HG02938 (cell line): Measurements from ENCODE around the gene KLHL12.

Experiments used
- ATAC-seq: cut with Tn5 transposase; IDR thresholded peaks from one replicate; pipeline ENCODE4 v1.9.1; 2021; ENCODE audit warnings: mild to moderate bottlenecking, moderate library complexity; ENCODE audit not compliant: unreplicated experiment

The KLHL12 gene

DNA sequence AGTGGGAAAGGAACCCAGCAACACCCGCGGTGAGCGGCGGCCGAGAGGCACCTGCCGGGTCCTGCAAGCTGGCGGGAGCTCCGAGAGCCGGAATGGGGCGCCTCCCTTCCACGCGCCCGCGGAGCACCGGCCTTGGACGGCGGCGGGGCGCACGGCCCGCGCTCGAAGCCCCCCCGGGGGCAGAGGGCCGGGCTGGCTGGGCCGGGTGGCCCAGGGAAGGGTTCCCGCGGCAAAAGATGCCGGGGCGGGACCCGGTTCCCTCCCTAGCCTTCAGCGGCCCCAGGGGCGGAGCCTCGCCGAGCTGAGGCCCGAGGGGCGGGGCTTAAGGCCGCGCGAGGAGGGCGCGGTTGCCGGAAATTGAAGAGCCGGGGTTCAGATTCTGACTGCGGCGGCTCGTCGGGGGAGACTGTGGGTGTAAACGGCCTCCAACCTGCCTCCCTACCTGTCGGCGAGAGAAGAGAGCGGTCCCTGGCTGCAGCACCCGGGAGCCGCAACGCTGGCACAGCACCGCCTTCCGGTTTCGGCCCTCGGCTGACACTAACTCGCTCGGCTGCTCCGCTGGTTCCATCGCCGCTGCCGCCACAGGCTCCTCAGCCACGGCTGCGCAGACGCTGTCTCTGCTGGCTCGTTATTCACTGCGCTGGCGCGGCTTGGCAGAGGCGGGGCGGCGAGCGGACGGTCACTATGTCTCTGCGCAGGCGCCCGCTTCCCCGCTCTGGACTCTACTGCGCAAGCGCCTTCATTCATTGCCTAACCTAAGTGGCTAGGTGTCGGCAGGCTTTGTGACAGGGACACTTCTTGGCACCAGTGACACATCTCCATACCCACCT is 38.3 kb downstream of the KLHL12 start, which contains the start of gene RABIF:
Gene RABIF (minus strand): TSS at position 619 of the 830 bp plus-strand sequence. CDS start 51 bp downstream, at position 568.
- ATAC-seq = peak; percentile 83

DNA sequence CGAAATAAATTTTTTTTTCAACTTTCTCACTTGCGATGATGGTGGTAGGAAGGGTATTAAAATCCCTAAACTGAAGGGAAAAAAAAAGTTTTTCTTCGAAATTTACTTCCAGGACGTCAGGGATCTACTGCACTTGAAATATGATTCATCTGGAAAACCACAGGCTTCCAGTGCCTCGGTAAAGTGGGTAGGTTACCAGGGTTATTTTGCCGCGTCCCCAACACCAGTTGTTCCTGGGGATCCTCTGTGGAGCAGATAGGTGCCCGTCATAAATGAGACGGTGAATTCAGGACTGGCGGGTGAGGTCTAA is 38.9 kb downstream of the KLHL12 start:
- no peak for ATAC-seq

DNA sequence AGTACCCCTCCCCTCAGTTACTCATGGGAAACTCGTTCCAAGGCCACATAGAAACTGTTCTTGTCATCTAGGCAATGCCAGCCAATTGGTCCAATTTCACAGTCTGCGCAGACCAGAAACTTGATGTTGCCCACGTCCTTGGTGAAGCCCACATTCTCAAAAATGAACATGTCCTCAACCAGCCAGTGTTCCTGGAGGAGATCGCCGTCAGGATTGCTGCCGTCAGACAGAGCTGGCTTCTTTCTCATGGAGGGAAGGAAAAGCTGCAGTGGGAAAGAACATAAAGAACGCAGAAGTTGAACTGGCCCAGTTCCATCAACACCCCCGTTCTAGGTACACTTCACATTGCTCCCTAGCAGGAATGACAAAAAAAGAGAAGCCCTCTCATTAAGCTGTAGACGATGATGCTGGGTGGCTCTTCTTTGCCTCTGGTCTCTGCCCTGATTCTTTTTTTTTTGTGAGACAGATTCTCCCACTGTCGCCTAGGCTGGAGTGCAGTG is 46.0 kb downstream of the KLHL12 start:
- no peak for ATAC-seq

DNA sequence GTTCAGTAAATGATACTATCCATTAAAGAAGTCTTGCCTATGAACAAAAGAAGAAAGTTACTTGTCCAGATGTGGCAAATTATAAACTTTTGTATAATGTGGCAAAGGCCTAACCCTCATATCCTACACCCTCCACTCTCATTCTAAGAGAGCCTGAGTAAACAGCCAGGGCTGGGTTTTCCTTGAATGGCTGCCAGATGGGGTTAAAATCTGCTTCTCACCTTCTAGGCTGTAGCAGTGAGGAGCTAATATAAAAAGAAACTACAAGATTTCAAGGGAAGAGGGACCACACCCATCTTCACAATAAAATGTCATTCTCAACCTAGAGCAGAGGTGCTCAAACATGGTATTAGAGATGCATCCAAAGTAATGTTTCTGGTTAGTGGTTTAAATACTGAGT is 47.0 kb downstream of the KLHL12 start:
- no peak for ATAC-seq

DNA sequence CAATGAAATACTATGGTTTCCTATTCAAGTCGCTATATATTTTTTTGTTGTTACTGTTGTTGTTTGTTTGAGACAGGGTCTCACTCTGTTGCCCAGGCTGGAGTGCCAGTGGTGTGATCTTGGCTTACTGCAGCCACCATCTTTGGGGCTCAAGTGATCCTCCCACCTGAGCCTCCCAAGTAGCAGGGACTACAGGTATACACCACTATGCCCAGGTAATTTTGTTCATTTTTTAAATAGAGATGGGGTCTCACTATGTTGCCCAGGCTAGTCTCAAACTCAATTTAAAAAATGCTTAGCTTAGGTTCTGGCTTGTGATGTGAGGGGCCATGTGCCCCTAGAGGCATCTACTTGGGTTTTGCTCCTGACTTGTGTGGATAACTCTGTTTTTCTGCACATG is 47.9 kb downstream of the KLHL12 start:
- ATAC-seq = no peak

DNA sequence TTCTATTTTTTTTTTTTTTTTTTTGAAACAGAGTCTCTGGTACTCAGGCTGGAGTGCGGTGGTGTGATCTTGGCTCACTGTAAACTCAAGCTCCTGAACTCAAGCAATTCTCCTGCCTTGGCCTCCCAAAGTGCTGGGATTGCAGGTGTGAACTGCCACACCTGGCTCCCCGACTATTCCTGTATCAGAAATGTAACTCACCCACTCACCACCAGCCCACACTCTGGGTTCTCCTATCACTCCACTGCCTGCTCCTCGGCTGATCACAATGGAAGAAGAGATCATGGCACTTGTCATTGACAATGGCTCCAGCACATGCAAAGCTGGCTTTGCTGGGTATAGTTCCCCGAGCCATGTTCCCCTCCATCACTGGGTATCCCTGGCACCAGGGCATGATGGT is 54.0 kb downstream of the KLHL12 start:
- ATAC-seq = no peak

DNA sequence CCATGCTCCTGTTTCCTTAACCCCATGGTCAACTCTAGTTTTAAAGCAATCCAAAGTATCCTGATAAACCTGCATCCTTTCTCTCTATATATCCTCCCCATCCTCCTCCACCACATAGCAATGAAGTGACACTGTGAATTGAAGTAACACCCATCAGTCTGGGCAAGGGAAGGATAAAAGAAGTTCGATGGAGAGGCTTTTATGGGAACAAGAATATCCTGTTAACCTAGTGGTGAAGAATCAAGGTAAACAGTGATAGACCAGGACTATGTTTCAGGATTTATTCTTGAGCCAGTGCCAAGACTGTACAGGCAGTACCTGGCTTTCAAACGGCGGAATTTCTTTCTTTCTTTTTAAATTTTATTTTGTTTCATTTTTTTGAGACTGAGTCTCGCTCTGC is 55.7 kb downstream of the KLHL12 start:
- no peak for ATAC-seq

DNA sequence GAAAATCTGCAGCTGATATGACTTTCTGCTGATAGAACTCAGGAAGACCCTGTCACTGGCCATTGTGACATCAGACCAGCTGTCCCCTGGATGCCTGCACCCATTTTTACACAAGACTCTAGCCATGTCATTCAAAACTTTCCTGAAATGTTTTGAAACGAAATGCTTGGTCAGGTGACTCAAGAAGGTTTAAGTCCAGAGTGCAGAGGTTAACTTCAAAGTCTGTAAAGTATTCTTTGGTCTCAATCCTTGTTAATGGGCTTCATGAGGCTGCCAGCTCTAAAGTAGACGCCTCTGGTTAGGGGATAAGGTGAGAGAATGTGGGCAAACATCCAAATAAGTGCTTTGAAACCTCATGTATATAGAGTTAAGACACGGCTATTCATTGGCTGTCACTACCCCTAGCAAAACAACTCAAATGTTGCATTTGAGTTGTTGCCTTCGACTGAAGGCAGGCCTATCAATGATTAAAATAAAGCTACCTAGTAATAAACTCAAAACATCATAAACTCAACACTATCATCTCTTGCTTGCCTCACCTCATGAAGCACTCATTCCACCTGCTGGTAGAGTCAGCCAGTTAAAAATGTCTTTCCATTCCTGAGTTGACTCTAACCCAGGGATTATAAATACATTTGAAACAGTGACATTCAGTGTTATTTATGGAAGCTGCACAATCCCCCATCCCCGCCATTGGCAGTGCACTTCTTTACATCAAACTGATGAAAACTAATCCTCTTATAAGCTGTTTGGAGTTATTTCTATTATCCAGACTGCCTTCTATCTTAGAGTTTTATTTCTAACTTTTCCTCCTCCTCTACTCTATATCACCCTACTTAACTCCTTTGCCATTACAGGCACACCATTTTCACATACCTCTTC is 64.1 kb downstream of the KLHL12 start:
- no peak for ATAC-seq

DNA sequence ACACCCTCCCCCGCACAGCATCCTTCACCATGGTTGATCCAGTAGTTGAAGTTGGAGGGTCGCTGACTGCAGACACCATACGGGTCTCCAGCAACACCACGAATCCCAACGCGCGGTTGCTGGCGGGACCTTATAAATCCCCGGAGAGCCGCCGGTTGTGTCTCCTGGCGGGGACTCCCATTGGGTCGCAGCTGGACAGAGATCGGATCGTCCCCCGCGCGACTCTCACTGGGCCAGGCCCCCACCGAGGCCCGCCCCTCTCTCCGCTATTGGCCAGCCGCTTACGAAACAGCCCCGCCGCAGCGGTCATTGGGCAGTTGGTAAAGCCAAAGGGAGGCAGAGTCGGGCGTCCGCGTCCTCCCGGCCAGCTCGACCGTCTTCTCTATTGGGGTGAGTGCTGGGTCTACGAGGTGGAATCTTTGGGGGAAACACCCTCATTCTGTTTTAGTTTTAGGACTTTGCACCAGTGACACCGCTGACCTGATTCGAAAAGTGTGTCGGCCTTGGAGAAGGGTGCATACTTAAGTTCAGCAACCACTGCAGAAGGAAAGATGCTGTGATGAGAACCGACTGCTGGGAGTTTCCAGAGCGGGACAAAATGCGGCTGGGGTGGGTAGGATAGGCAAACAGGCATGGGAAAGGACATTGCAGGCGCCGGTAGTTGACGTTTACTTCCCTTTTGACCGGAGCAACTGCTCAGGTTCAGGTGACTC is 65.5 kb downstream of the KLHL12 start:
- peak; percentile 83 for ATAC-seq

DNA sequence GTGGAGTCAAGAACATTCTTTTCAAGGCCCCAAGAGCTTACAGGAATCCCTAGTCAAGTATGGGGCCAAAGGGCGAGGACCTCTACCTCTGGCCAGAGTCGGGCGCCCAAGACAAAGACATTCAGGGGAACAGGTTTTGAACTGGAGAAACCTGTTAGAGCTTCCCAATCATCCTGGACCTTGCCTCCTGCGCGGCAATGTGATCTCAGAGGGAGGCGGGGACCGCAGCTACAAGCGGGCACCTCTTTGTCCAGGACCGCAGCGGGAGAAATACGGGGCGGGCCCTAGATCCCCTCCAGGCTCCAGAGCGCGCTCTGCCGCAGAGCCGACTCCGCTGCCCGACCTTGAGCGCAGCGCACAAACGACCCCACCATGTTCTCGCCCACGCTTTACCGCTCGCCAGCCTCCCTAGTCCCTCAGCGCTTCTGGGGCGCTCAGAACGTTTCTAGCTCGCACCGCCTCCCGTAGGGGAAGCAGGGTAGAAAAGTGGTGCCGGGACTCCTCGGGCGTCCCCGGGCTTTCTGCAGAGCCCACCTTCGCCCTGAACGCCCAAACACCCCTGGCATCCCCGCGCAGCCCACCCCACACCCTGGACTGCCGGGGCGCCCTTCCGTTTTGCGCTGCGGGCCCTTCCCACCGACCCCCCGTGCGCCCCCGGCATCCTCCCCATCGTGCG is 66.2 kb downstream of the KLHL12 start:
- no peak for ATAC-seq

DNA sequence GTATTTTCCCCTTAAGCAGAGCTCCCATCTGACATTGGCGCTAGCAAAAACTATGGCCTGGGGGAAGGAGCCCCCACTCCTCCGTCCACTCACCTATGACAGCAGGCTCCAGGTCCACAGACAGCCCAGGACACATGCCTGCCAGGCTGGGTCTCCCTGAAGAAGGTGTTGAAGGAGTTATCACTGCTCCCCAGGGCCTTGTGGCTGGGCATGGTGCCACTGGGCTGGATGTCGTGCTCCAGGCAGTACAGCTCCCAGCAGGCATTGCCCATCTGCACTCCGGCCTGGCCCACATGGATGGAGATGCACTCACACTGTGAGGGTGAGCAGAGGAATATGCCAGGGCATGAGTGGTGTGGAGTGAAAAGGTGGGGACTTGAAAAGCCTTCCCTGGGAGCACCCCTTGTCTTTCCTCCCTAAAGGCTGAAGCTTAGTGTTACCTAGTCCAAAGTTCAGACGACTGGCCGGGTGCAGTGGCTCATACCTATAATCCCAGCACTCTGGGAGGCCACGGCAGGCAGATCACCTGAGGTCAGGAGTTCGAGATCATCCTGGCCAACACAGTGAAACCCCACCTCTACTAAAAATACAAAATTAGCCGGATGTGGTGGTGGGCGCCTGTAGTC is 68.1 kb downstream of the KLHL12 start:
- ATAC-seq = no peak

DNA sequence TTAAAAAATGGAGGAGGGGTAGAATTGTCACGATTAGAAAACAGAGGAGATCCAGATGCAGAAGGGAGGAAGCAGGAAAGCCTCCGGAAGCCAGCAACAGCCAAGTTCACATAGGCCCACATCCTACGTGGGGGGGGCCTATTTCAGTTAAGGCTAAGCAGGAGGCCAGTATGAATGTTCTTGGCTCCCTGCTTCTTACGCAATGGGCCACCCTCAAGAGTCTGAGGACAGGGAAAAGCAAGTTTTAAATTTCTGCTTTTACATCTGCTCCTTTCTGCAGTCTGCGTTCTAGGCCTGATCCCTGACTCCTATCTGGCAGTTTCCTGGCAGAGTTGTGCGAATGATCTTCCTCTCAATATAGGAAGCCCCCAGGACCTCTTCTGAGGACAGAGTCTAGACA is 68.7 kb downstream of the KLHL12 start:
- no peak for ATAC-seq

DNA sequence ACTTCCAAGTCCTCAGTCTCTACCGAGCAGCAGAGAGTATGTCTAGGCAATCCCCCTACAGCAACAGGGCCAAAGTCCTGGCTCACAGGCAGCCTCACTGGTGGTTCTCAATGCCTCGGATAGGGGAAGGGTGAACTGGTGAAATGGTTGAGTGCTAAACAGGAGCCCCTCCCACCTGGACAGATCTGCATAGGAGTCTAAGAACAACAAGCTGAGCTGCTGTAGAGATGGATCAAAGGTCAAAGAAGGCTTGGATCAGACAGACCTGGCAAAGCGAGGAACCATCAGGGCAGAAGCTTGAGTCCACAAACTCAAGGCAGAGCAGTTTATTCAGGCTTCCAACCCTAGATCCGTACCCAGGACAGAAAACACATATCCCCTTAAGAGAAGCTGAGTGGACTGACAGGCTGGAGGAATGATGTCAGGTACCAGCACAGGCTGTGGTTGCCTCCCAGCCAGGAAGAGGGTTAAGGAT is 69.9 kb downstream of the KLHL12 start:
- no peak for ATAC-seq

DNA sequence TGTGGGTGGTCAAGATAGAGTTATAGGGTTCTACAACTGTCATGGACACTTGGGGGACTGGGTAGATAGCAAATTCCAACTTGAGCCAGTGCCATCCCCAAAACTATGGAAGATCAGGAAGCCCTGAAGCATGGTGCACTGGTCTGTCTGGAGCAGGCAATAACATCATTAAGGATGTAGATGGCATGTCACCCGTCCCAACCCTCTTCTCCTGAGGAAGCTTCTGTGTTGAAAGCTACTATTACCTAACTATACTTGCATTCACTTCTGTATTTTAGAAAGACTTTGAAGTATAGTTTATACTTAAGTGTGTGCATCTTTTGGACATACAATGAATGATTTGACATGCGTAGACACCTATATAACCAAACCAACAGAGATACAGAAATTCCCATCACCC is 71.0 kb downstream of the KLHL12 start:
- ATAC-seq = no peak

DNA sequence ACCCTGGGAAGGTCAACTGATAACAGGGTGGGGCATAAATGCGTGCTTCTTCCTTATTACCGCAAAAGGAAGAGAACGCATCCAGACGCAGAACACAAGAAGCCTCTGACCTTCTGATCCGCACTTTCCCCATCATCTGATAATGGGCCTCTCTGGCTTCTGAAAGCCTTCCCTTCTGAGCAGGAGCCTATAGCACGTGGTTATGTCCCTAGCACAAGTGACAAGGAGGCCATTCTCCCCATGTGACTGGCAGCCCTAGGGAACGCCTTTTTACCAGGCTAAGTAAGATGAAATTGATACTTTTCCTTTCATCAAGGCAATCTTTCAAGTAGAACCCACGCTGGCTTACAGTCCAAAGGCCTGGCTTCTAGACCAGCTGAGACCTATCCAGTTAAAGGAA is 72.2 kb downstream of the KLHL12 start:
- no peak for ATAC-seq

DNA sequence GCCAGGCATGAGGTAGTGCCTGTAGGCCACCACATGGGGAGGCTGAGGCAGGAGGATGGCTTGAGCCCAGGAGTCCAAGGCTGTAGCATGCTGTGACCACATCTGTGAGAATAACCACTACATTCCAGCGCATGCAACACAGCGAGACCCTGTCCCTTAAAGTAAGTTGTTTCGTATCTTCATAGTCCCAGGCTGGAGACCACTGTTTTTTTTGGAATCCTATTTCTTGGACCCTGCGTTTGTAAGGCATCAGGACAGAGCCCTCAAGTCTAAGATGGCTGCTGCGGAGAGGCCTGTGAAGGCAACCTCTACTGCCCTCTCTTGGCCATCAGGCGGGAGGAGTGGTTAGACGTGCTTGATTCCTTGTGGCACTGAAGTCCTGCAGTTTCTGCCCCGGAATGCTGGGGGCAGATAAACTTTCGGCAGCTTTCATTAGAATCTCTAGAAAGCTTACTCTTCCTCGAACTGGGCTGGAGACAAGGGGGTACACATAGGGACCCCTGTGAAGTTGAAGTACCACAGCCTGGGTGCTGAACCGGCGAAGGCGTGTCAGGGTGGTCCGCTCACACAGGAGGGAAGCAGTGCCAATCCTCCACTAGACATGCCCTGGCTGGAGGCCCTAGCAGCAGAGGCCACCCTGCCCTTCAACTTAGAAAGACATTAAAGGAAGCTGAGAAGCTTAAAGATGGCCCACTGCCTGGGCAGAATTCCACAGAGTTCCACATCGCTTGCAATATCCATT is 74.7 kb downstream of the KLHL12 start:
- no peak for ATAC-seq

DNA sequence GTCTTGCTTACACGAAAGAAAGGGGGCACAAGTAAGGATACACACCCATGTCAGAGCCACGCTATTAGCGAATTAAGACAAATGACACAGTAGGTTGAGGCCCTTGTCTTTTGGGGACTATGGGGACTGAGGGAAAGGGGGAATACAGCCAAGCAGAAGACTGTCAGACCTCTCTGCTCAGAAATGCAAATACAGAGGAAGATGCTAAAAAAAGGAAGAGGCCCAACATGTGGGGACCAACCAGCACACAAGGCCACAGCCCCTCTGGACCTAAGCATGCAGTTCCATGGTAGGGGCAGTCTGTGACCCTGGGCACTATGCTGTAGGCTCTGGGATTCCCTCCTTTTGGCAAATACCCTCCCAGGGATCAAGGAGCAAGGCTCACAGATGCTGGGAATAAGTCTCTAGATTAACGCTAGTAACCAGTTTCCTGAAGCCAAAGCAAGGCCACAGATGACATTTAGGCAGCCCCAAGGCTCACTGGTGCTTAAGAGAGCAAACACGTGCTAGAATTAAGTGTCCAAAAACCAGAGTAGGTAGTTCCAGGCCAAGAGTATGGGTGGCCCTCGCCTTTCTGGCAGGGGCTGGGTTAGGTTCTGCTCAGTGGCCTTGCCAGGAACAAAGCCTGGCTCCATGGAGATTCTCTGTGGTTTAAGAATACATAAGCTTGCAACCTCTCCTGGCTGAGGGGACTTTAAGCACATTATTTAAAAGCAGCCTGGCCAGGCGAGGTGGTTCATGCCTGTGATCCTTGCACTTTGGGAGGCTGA is 76.3 kb downstream of the KLHL12 start:
- no peak for ATAC-seq

DNA sequence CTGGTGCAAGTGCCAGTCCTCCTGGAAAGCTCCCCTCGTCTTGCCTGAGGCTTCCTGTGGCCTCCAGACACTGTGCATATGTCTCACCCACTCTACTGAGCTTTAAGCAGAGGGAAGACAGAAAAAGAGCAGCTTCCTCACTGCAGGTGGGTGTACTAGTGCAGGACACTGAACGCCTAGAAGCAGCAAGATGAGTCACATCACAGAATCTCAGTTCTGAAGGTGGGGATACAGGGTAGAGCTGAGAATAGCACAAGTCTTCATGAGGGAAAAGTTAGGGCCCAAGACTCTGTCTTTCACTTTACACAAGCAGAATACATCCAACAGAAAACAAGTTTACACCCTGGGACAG is 78.9 kb downstream of the KLHL12 start:
- no peak for ATAC-seq

DNA sequence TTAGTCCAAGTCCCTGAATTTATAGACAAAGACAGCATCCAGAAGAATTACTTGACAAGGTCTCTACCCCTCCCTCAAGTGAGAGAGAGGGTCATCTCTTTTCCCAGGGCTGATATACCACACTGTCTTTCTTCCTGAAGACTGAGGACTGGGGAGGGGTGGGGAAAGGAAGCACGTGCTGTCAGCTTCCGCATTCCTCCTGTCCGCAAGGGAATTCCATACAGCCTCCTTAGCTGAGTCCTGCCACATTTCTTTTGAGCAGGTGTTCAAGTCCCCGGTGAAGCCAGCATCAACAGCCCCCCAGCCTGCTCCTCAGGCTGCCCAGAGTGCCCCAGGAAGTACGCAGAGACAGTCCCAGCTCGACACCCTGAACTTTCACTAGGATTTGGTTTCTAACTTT is 82.1 kb downstream of the KLHL12 start:
- ATAC-seq = no peak
